PC-9 (cell line): ENCODE results near the gene SEMA6D. TPM values are rescaled to one million over a fixed set of nuclear protein-coding genes. Genes with fewer than 3 reads are reported as not detected.

Experiments used
- BruUV-seq: library from RNA; stranded (reverse); fragments of 400-500 nt; replicated peaks from 2 replicates; lab custom pipeline; 2021; lab: Mats Ljungman, UMichigan
- CTCF ChIA-PET: fragments of 300-600 bp; sonication (Branson Sonifier 250); formaldehyde crosslinking; loops from one replicate; lab custom pipeline; 2022; ENCODE audit warnings: antibody characterized with exemption; lab: Charles Lee
- POLR2A ChIA-PET: fragments of 300-600 bp; sonication (Branson Sonifier 250); formaldehyde crosslinking; loops from one replicate; lab custom pipeline; 2022; ENCODE audit warnings: antibody characterized with exemption; ENCODE audit not compliant: unreplicated experiment; lab: Charles Lee
- DNase-seq, 2 experiments: peaks; one replicate each; pipeline versions ENCODE4 v3.0.0 to v3.0.0-alpha.2; 2015 to 2022; ENCODE audit warnings: mixed read lengths in 1 of 2
- H2AFZ ChIP-seq: fragments of 200-600 bp; sonication (generic); 2 replicates; pipeline ENCODE4 v1.8.1; 2017; ENCODE audit warnings: antibody characterized with exemption
- H3F3A ChIP-seq: fragments of 200-600 bp; sonication (generic); 2 replicates; pipeline ENCODE4 v1.8.1; 2017; ENCODE audit warnings: antibody characterized with exemption, mild to moderate bottlenecking, low read depth; ENCODE audit not compliant: insufficient read depth
- H3K27ac ChIP-seq: fragments of 200-600 bp; sonication (generic); 2 replicates; pipeline ENCODE4 v1.6.1; 2016; ENCODE audit warnings: mixed run types
- H3K27me3 ChIP-seq: fragments of 200-600 bp; sonication (generic); 2 replicates; pipeline ENCODE4 v1.6.1; 2016; ENCODE audit warnings: low read depth, mixed run types; ENCODE audit not compliant: insufficient read depth
- H3K36me3 ChIP-seq: fragments of 200-600 bp; sonication (generic); 2 replicates; pipeline ENCODE4 v1.6.1; 2016; ENCODE audit warnings: low read depth, mixed run types
- H3K4me1 ChIP-seq: fragments of 200-600 bp; sonication (generic); replicated peaks from 2 replicates; pipeline ENCODE4 v1.6.1; 2016; ENCODE audit warnings: mixed run types; ENCODE audit not compliant: insufficient read depth
- H3K4me2 ChIP-seq: fragments of 200-600 bp; sonication (generic); 2 replicates; pipeline ENCODE4 v1.6.1; 2017; ENCODE audit warnings: mixed run types
- H3K4me3 ChIP-seq: fragments of 200-600 bp; sonication (generic); 2 replicates; pipeline ENCODE4 v1.6.1; 2016; ENCODE audit warnings: mixed run types
- H3K79me2 ChIP-seq: fragments of 200-600 bp; sonication (generic); 2 replicates; pipeline ENCODE4 v1.6.1; 2017; ENCODE audit warnings: low read depth, mixed run types
- H3K9me2 ChIP-seq: fragments of 200-600 bp; sonication (generic); 2 replicates; pipeline ENCODE4 v1.8.1; 2017; ENCODE audit warnings: mild to moderate bottlenecking; ENCODE audit not compliant: insufficient read depth
- H3K9me3 ChIP-seq: fragments of 200-600 bp; sonication (generic); 2 replicates; pipeline ENCODE4 v1.8.1; 2016; ENCODE audit warnings: low read depth; ENCODE audit not compliant: insufficient read depth
- H4K20me1 ChIP-seq: fragments of 200-600 bp; sonication (generic); 2 replicates; pipeline ENCODE4 v1.8.1; 2017; ENCODE audit not compliant: insufficient read depth
- CTCF ChIP-seq: fragments of 200-600 bp; sonication (generic); conservative IDR thresholded peaks from 2 replicates; pipeline ENCODE4 v1.6.1; 2017; ENCODE audit warnings: mixed run types, antibody characterized with exemption, mild to moderate bottlenecking, moderate library complexity
- EZH2 ChIP-seq: fragments of 200-600 bp; sonication (generic); IDR thresholded peaks from 2 replicates; pipeline ENCODE4 v1.8.0; 2017; ENCODE audit warnings: antibody characterized with exemption, low read depth
- intact Hi-C: fragments of 100-400 bp; cut with micrococcal nuclease; formaldehyde crosslinking; loops from one replicate; pipeline ENCODE4 v1.10.0; 2022; ENCODE audit not compliant: unreplicated experiment
- total RNA-seq: library from RNA; stranded (reverse); gene quantifications from 2 replicates; pipeline ENCODE4 v1.2.3, GENCODE V29; 2021

The SEMA6D gene
- total RNA-seq, 1 experiment from 2014 or later = not detected

- no peaks in the 10 kb centered on the region for H3K27me3 ChIP-seq
- POLR2A ChIA-PET = no interaction called here
- no peaks in the 10 kb centered on the region for H4K20me1 ChIP-seq
- H2AFZ ChIP-seq = no peak overlapping the region
- no peak overlapping the region for H3K4me2 ChIP-seq
- no peak overlapping the region for H3K4me3 ChIP-seq
- no peak for DNase-seq
- no TSS peak for BruUV-seq
- no peaks in the 10 kb centered on the region for H3K36me3 ChIP-seq
- TF ChIP-seq EZH2 (no peak), CTCF (no peak)
- H3K9me3 ChIP-seq = no peaks in the 10 kb centered on the region
- H3K4me1 ChIP-seq = no peaks in the 10 kb centered on the region
- H3K9me2 ChIP-seq = no peaks in the 10 kb centered on the region
- no peaks in the 10 kb centered on the region for H3K79me2 ChIP-seq
- CTCF ChIA-PET = no interaction called here
- intact Hi-C loops = no loop called here
- H3K27ac ChIP-seq = no peak overlapping the region
- no peaks in the 10 kb centered on the region for H3F3A ChIP-seq
These were observed 26.6 kb downstream of the SEMA6D start for GRCh38 chr15:47743886-47744285.

GRCh38 chr15:47744496-47744895, 27.2 kb downstream of the SEMA6D start:
- intact Hi-C loops = no loop called here
- H3K79me2 ChIP-seq = no peaks in the 10 kb centered on the region
- H3K4me1 ChIP-seq = no peaks in the 10 kb centered on the region
- no peaks in the 10 kb centered on the region for H4K20me1 ChIP-seq
- no peaks in the 10 kb centered on the region for H3K9me2 ChIP-seq
- H3K27ac ChIP-seq = no peak overlapping the region
- no peaks in the 10 kb centered on the region for H3K27me3 ChIP-seq
- H3K9me3 ChIP-seq = no peaks in the 10 kb centered on the region
- no peak for DNase-seq
- no peak overlapping the region for H3K4me2 ChIP-seq
- H2AFZ ChIP-seq = no peak overlapping the region
- BruUV-seq = no TSS peak
- no peaks in the 10 kb centered on the region for H3K36me3 ChIP-seq
- POLR2A ChIA-PET = no interaction called here
- CTCF ChIA-PET = no interaction called here
- H3F3A ChIP-seq = no peaks in the 10 kb centered on the region
- no peak for TF ChIP-seq EZH2
- no peak for TF ChIP-seq CTCF
- H3K4me3 ChIP-seq = no peak overlapping the region

GRCh38 chr15:47744973-47745372, 27.7 kb downstream of the SEMA6D start:
- no peaks in the 10 kb centered on the region for H3K9me2 ChIP-seq
- H4K20me1 ChIP-seq = no peaks in the 10 kb centered on the region
- no peak overlapping the region for H3K27ac ChIP-seq
- TF ChIP-seq CTCF (no peak), EZH2 (no peak)
- no peaks in the 10 kb centered on the region for H3K27me3 ChIP-seq
- ChIA-PET CTCF (no interaction called here), POLR2A (no interaction called here)
- H3K9me3 ChIP-seq = no peaks in the 10 kb centered on the region
- DNase-seq = no peak
- no peaks in the 10 kb centered on the region for H3K79me2 ChIP-seq
- H3K4me1 ChIP-seq = no peaks in the 10 kb centered on the region
- H3K4me2 ChIP-seq = no peak overlapping the region
- no peak overlapping the region for H2AFZ ChIP-seq
- intact Hi-C loops = no loop called here
- no peaks in the 10 kb centered on the region for H3F3A ChIP-seq
- BruUV-seq = no TSS peak
- no peak overlapping the region for H3K4me3 ChIP-seq
- H3K36me3 ChIP-seq = no peaks in the 10 kb centered on the region
